Neural progenitor cell (in vitro differentiated cells): ENCODE measurements around the gene GNAZ. TPM values are rescaled to one million over a fixed set of nuclear protein-coding genes. Genes with fewer than 3 reads are reported as not detected.
A peak's percentile ranks its signal among the peaks of the same experiment; 100 is the strongest.

Experiments
- DNase-seq: peaks from one replicate; pipeline ENCODE4 v3.0.0-alpha.2; 2016; ENCODE audit warnings: low spot score
- H2AFZ ChIP-seq: fragments of 200-600 bp; sonication (generic); replicated peaks from 2 replicates; pipeline ENCODE4 v1.6.1; 2016; ENCODE audit warnings: antibody characterized with exemption
- H3F3A ChIP-seq: fragments of 200-600 bp; sonication (generic); 2 replicates; pipeline ENCODE4 v1.6.1; 2016; ENCODE audit warnings: antibody characterized with exemption, low read depth
- H3K27ac ChIP-seq: fragments of 200-600 bp; sonication (generic); 2 replicates; pipeline ENCODE4 v1.5.1; 2016; ENCODE audit warnings: mild to moderate bottlenecking
- H3K27me3 ChIP-seq: fragments of 200-600 bp; sonication (generic); 2 replicates; pipeline ENCODE4 v1.6.1; 2016; ENCODE audit warnings: mild to moderate bottlenecking, moderate library complexity
- H3K36me3 ChIP-seq: fragments of 200-600 bp; sonication (generic); 2 replicates; pipeline ENCODE4 v1.5.1; 2016
- H3K4me1 ChIP-seq: fragments of 200-600 bp; sonication (generic); 2 replicates; pipeline ENCODE4 v1.6.1; 2016; ENCODE audit warnings: mixed run types
- H3K4me2 ChIP-seq: fragments of 200-600 bp; sonication (generic); 2 replicates; pipeline ENCODE4 v1.6.1; 2016
- H3K4me3 ChIP-seq: fragments of 200-600 bp; sonication (generic); 2 replicates; pipeline ENCODE4 v1.5.1; 2016
- H3K79me2 ChIP-seq: fragments of 200-600 bp; sonication (generic); 2 replicates; pipeline ENCODE4 v1.6.1; 2016; ENCODE audit warnings: low read depth
- H3K9ac ChIP-seq: fragments of 200-600 bp; sonication (generic); 2 replicates; pipeline ENCODE4 v1.6.1; 2016
- H3K9me3 ChIP-seq: fragments of 200-600 bp; sonication (generic); 2 replicates; pipeline ENCODE4 v1.5.1; 2016; ENCODE audit warnings: low read depth
- H4K20me1 ChIP-seq: fragments of 200-600 bp; sonication (generic); 2 replicates; pipeline ENCODE4 v1.6.1; 2016; ENCODE audit warnings: low read depth
- H3K27ac Mint-ChIP-seq: 3 replicates; pipeline ENCODE4 v1.8.0; 2021; ENCODE audit warnings: mixed read lengths
- H3K27me3 Mint-ChIP-seq: 2 replicates; pipeline ENCODE4 v1.8.0; 2022; ENCODE audit warnings: low read depth, mild to moderate bottlenecking, inconsistent platforms, moderate library complexity, mixed read lengths; ENCODE audit not compliant: insufficient read depth
- H3K36me3 Mint-ChIP-seq: 3 replicates; pipeline ENCODE4 v1.8.0; 2021; ENCODE audit warnings: mixed read lengths
- H3K4me1 Mint-ChIP-seq: 3 replicates; pipeline ENCODE4 v1.8.0; 2021; ENCODE audit warnings: mixed read lengths
- H3K4me3 Mint-ChIP-seq: 3 replicates; pipeline ENCODE4 v1.8.0; 2021; ENCODE audit warnings: mild to moderate bottlenecking, moderate library complexity, mixed read lengths
- H3K9me3 Mint-ChIP-seq: 3 replicates; pipeline ENCODE4 v1.8.0; 2020; ENCODE audit warnings: mixed read lengths
- CTCF ChIP-seq: fragments of 200-600 bp; sonication (generic); IDR thresholded peaks from 2 replicates; pipeline ENCODE4 v1.5.1; 2017; ENCODE audit warnings: antibody characterized with exemption, mild to moderate bottlenecking
- EZH2 ChIP-seq: fragments of 200-600 bp; sonication (generic); IDR thresholded peaks from 2 replicates; pipeline ENCODE4 v1.6.1; 2017; ENCODE audit warnings: antibody characterized with exemption, mild to moderate bottlenecking, moderate library complexity
- EZH2phosphoT487 ChIP-seq: fragments of 200-600 bp; sonication (generic); IDR thresholded peaks from 2 replicates; pipeline ENCODE4 v1.6.1; 2017; ENCODE audit warnings: antibody characterized with exemption
- total RNA-seq: library from RNA; depleted of rRNA; stranded (reverse); fragments of >200 nt; gene quantifications from 2 replicates; pipeline ENCODE4 v1.2.3, GENCODE V29; 2015; ENCODE audit warnings: low replicate concordance

The GNAZ gene
- total RNA-seq, 1 donor from 2014 or later = 16.5 TPM

- no peaks in the 10 kb centered on the region for H3K36me3 ChIP-seq
- H3K27ac ChIP-seq = no peak overlapping the region
- H3K36me3 Mint-ChIP-seq = no peaks in the 10 kb centered on the region
- H3K9ac ChIP-seq = no peak overlapping the region
- peaks cover 3% of the 10 kb centered on the region for H3K27me3 Mint-ChIP-seq
- no peak for DNase-seq
- no peak overlapping the region for H3K4me3 Mint-ChIP-seq
- no peak overlapping the region for H2AFZ ChIP-seq
- peaks cover 8% of the 10 kb centered on the region for H3K4me1 ChIP-seq
- H3K27me3 ChIP-seq = peaks cover 4% of the 10 kb centered on the region
- peaks cover 41% of the 10 kb centered on the region for H3K4me1 Mint-ChIP-seq
- no peak overlapping the region for H3K27ac Mint-ChIP-seq
- H3K9me3 ChIP-seq = no peaks in the 10 kb centered on the region
- H3F3A ChIP-seq = peaks cover 19% of the 10 kb centered on the region
- no peaks in the 10 kb centered on the region for H3K79me2 ChIP-seq
- H4K20me1 ChIP-seq = no peaks in the 10 kb centered on the region
- no peak overlapping the region for H3K4me2 ChIP-seq
- no peak overlapping the region for H3K4me3 ChIP-seq
- no peaks in the 10 kb centered on the region for H3K9me3 Mint-ChIP-seq
- TF ChIP-seq CTCF = no peak
- no peak for TF ChIP-seq EZH2
- TF ChIP-seq EZH2phosphoT487 = no peak
These were observed 70.1 kb downstream of the GNAZ start for GRCh38 chr22:23140385-23140784.

- Mint-ChIP-seq H3K9me3 (no peaks in the 10 kb centered on the region), H3K4me1 (peaks cover 60% of the 10 kb centered on the region), H3K4me3 (peak overlapping the region; percentile 79), H3K36me3 (peaks cover 3% of the 10 kb centered on the region), H3K27ac (peak overlapping the region; percentile 97), H3K27me3 (peaks cover 3% of the 10 kb centered on the region)
- Histone ChIP-seq H3K9ac (no peak overlapping the region), H3K4me3 (no peak overlapping the region), H4K20me1 (no peaks in the 10 kb centered on the region), H3K27me3 (peaks cover 4% of the 10 kb centered on the region), H3K4me2 (peak overlapping the region; percentile 77), H3K79me2 (no peaks in the 10 kb centered on the region), H3F3A (peaks cover 25% of the 10 kb centered on the region), H3K36me3 (no peaks in the 10 kb centered on the region), H2AFZ (no peak overlapping the region), H3K27ac (no peak overlapping the region), H3K4me1 (peaks cover 14% of the 10 kb centered on the region), H3K9me3 (no peaks in the 10 kb centered on the region)
- DNase-seq = no peak
- TF ChIP-seq EZH2phosphoT487 (no peak), EZH2 (no peak), CTCF (no peak)
These were observed 72.3 kb downstream of the GNAZ start for GRCh38 chr22:23142546-23143105.

- Mint-ChIP-seq H3K27me3 (peaks cover 3% of the 10 kb centered on the region), H3K9me3 (no peaks in the 10 kb centered on the region), H3K27ac (peak overlapping the region; percentile 89), H3K4me1 (peaks cover 61% of the 10 kb centered on the region), H3K36me3 (peaks cover 5% of the 10 kb centered on the region), H3K4me3 (peak overlapping the region; percentile 12)
- DNase-seq = no peak
- H3K9me3 ChIP-seq = no peaks in the 10 kb centered on the region
- H3F3A ChIP-seq = peaks cover 25% of the 10 kb centered on the region
- peaks cover 4% of the 10 kb centered on the region for H3K27me3 ChIP-seq
- no peak overlapping the region for H3K4me3 ChIP-seq
- no peak overlapping the region for H2AFZ ChIP-seq
- peaks cover 14% of the 10 kb centered on the region for H3K4me1 ChIP-seq
- H3K9ac ChIP-seq = no peak overlapping the region
- H3K79me2 ChIP-seq = no peaks in the 10 kb centered on the region
- H4K20me1 ChIP-seq = no peaks in the 10 kb centered on the region
- no peak overlapping the region for H3K4me2 ChIP-seq
- H3K27ac ChIP-seq = no peak overlapping the region
- no peaks in the 10 kb centered on the region for H3K36me3 ChIP-seq
- TF ChIP-seq CTCF (no peak), EZH2phosphoT487 (no peak), EZH2 (no peak)
These were observed 72.8 kb downstream of the GNAZ start for GRCh38 chr22:23143119-23143518.
